Thyroid gland (tissue), 4 donors: ENCODE data around the gene H2AZ2.

Experiments used
- CTCF ChIP-seq, 6 experiments: fragments of 200-600 bp in 3 of 6; fragments of 450-650 bp in 3 of 6; sonication (generic) in 3 of 6; IDR thresholded peaks; one replicate each; pipeline ENCODE4 v1.5.1; 2016 to 2019; ENCODE audit warnings: antibody characterized with exemption in 6 of 6, mild to moderate bottlenecking in 2 of 6, inconsistent platforms in 1 of 6, moderate library complexity in 1 of 6
- POLR2A ChIP-seq, 2 donors: fragments of 450-650 bp; IDR thresholded peaks; one replicate each; pipeline ENCODE4 v1.6.1; 2017; ENCODE audit warnings: antibody characterized with exemption in 2 of 2, mild to moderate bottlenecking in 2 of 2, moderate library complexity in 1 of 2

- TF ChIP-seq CTCF (IDR thresholded peaks at IDR 0.05) (no peak), POLR2A (IDR thresholded peaks at IDR 0.05) (no peak)
Observed at GRCh38 chr7:44819292-44819691, 28.6 kb downstream of the H2AZ2 start.
